GM21390 (cell line): ENCODE results near the gene ATG2B.

Source experiments
- ATAC-seq: cut with Tn5 transposase; IDR thresholded peaks from one replicate; pipeline ENCODE4 v1.9.1; 2021; ENCODE audit not compliant: unreplicated experiment

ATG2B gene

GRCh38 chr14:96229315-96229714 lies 133.8 kb downstream of the ATG2B start:
- ATAC-seq, result no peak
